GM21528 (cell line): Measurements from ENCODE around the gene ZNF335.
"Not testable (repeated sequence)": the region's sequence is repeated elsewhere in the genome, so short reads cannot be mapped to it uniquely, and the experiment has no call there.

Experiments
- ATAC-seq: cut with Tn5 transposase; IDR thresholded peaks from one replicate; pipeline ENCODE4 v1.9.1; 2021; ENCODE audit warnings: mild to moderate bottlenecking, moderate library complexity; ENCODE audit not compliant: unreplicated experiment, low FRiP score

Gene ZNF335

DNA sequence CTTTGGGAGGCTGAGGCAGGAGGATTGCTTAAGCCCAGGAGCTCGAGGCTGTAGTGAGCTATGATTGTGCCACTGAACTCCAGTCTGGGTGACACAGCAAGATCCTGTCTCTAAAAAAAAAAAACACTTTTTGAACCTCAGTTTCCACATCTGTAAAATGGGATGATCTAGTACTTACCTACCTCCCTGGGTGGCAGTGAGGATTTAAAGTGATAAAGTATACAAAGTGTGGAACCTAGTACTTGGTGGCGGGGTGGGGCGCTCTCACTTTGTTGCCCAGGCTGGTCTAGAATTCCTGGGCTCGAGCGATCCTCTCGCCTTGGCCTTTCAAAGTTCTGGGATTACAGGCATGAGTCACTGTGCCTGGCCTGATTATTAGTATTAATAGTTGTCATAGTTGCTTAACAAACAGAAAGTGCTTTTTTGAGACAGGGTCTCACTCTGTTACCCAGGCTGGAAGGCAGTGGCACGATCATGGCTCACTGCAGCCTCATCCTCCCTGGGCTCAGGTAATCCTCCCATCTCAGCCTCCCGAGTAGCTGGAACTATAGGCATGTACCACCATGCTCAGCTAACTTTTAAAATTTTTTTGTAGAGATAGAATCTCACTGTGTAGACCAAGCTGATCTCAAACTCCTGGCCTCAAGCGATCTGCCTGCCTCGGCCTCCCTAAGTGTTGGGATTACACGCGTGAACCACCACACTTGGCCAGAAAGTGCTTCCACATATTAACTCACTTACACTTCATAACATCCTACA lies 53.0 kb downstream of the ZNF335 start:
- no peak for ATAC-seq

DNA sequence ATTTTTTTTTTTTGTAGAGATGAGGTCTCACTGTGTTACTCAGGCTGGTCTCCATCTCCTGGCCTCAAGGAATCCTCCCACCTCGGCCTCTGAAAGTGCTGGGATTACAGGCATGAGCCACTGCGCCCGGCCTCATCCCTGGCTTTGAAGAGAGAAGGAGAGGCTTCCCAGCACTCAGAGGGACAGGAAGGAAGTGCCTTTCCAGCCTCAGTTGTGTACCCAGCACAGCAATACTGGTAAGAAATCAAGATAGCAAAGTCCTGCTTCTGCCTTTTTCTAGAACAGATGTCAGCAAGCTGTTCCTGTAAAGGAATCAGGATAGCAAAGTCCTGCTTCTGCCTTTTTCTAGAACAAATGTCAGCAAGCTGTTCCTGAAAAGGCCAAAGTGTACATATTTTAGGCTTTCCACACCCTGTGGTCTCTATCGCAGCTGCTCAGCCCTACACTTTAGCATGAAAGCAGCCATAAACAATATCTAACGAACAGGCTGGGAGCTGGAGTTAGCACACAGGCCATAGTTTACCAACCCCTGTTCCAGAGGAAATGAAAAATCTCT lies 53.7 kb downstream of the ZNF335 start:
- ATAC-seq: no peak

DNA sequence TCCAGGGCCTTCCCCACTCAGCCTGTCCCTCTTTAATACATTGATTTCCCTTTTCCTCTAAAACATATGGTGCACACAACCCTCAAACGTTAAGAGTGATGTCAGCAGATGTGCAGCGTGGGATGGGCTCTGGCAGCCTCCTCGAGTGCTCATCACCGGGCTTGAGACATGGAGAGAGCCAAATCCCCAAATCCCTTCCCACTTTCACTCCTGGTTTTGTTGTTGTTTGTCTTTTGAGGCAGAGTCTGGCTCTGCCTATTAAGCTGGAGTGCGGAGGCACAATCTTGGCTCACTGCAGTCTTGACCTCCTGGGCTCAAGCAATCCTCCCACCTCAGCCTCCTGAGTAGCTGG lies 54.2 kb downstream of the ZNF335 start:
- no peak for ATAC-seq

DNA sequence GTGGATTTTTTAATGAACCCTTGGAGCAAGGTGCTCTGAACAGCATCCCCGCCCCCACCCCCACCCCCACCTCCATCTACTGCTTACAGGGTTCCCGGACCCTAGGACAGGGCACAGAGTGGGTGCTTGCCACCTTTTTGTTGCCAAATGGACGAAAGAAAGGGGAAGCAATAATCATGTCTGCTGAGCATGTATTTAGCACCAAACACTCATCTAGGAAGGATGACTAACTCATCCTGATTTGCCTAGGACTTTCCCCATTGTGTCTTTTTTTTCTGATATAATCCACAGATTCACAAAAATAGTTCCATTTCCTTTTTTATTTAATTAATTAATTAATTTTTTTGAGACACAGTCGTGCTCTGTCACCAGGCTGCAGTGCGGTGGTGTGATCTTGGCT lies 58.9 kb downstream of the ZNF335 start:
- no peak for ATAC-seq

DNA sequence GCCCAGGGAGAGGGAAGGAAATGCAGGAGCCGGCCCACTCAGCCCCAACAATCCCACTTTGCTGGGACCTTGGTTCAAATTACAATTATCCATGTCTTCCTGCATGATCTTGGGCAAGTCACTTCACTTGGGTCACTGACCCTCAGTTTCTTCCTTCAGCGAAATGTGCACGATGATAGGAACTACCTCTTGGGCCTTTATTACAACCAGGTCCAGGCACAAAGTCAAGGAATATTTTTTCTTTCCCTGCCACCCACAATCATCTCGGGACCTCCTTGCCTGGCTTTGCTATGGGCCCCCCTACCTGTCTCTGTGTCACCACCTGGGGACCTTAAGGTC lies 59.7 kb downstream of the ZNF335 start:
- ATAC-seq: no peak

DNA sequence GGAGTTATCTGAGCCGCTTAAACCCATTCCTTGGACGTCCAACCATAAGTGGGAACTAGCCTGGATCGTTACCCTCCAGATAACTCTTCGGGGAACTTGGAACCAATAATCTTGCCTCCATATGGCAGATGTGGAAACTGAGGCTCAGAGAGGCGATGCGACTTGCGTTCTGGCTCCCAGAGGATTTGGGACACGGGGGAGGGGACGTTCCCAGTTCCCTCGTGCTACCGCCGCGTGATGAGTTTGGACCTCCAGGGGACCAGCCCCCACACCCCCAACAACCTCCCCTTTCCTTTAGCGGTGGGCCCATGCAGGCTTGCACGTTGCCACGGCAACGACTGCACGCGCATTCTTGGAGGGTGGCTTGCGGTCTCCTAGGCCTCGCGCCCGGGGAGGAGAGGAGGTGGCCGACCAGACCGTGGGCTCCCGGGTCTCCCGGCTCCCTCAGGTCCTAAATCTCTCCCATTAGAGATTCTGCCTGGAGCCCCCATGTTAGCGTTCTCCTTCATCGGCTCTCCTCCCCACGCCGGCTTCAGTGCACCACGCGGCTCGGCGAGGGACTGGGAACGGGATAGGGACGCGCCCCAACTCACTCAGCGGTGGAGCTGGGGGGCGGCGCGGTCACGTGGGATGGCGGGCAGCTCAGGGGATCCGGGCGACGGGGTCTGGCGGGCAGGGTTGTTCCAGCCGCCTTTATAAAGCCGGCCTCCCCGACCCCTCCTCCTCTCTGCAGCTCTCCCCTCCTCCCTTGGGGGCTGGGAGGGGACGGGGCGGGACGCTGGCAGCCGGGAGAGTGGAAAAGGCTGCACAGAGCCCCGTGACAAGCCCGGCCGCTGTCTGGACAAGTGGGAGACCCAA lies 60.3 kb downstream of the ZNF335 start, which contains the start of gene PLTP:
Gene PLTP, minus strand, starts transcription at position 670 of the 858 bp plus-strand sequence. CDS start 703 bp downstream, outside the sequence.
- ATAC-seq: no peak

DNA sequence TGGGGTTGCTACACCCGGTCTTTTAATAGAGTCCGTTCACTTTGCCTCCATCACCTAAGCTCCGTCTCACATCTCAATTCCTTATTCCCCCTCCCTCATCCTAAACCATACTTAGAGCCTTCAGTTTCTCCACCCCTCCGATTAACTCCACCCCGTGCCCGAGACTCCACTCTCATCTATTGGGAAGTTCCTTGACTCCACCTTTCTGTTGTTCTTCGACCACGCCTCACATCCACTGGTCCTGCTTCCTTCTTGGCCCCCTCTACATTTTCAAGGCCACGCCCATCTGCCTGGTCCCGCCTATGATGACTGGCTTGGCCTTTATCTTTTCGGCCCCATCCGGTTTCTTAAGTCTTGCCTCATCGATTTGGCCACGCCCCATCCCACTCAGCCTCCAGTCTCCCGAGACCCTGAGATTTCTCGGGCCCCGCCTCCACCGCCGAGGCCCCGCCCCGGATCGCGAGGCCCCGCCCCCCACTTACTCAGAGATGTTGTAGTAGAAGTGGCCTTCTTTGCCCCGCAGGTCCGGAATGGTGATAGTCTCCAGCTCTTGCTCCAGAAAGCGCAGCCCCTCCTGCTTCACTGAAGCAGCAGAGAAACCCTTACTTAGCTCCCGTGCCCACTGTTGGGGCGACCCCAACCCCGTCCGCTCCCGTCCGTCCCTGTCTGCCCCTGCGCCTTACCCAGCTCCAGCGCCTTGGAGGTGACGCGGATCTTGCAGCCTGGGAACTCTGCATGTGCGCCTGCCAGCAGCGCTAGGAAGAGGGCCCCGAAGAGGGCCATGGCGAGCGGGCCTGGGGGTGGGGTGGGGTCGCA lies 61.1 kb downstream of the ZNF335 start:
- ATAC-seq: peak; percentile 82

DNA sequence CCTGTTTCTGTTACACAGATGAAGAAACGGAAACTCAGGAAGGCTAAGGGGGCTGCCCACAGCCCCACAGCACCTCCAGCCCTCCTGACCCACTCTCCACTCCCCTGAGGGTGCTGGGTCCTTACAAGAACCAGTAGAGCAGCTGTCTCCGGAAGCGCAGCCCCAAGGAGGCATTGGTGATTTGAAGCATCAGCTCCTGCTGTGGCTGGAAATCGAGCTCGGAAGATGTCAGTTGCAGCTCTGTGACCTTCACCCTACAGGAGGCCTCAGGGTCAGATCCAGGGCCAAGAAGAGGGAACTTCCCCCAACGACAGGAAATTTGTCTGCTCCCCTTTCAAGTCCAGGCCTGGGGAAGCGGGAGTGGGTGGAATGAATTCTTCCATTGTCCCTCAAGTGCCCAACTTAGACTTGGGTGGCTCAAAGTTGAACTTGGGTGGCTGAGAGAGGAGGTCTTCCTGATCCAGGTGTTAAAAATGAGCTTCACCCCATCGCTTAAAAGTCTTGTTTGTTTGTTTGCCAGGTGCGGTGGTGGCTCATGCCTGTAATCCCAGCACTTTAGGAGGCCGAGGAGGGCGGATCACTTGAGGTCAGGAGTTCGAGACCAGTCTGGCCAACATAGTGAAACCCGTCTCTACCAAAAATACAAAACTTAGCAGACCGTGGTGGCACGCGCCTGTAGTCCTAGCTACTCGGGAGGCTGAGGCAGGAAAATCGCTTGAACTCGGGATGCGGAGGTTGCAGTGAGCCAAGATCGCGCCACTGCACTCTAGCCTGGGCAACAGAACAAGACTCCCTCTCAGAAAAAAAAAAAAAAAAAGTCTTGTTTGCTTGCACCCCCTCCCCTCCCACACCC lies 62.0 kb downstream of the ZNF335 start:
- ATAC-seq: no peak

DNA sequence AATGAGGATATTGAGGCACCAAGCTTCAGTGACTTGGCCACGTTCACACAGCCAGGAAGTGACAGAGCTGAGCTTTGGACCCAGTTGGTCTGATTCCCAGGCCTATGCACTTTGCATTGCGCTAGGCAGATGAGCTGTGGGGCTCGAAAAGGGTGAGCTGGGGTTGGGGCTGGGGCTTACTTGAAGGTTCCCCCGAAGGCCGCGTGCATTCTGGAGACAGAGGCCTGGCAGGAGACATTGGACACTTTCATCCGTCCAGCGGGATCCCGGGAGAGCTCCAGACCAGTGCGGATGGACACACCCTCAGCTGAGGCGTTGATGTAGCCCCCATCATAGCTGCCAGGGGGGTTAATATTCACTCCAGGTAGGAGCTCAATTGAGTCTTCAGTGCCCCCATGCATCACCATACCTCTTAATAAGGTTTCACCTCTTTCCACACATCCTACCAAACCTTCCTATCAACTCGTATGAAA lies 62.6 kb downstream of the ZNF335 start:
- ATAC-seq: no peak

DNA sequence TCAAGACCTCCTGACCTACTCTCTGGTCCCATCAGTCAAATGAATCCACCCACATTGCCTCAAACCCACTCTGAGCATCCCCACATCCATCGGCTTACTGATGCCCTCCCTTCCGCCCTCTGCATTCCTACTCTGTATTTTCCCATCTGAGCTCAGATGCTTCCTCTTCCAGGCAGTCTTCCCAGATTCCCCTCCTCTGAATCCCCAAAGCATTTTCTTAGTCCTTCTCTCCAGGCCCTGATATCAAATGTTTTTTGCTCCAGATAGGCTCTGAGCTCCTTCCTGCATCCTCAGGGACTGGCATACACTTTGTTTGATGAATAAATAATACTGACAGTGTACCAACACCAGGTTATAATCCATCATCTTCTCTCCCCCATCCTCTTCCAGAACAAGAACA lies 63.9 kb downstream of the ZNF335 start:
- ATAC-seq: no peak

DNA sequence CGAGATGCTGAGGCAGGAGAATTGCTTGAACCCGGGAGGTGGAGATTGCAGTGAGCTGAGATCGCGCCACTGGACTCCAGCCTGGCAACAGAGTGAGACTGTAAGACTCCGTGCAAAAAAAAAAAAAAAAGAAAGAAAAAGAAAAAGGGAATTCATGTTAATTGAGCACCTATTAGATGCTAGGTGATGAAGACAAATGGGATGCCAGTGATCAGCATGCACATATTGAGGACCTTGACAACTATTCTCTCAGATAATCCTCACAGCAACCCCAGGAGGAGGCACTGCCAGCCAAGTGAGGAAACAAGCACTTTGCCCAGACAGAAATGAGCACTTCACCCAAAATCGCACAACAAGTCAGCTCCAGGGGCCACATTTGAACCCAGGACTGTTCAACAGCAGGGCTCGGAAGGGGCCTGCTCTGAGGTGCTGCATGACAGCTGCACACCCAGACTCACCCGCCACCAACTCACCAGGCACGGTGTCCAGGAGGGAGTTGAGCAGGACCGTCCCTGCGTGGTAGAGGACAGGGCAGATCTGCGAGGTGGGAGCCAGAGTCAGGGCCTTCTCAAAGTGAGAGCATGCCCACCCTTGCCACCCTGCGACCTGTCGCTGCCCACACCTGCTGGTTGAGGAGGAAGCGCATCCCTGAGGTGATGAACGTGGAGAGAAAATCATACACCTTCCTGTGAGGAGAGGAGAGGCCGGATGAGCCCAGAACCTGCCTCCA lies 64.6 kb downstream of the ZNF335 start:
- ATAC-seq: no peak

DNA sequence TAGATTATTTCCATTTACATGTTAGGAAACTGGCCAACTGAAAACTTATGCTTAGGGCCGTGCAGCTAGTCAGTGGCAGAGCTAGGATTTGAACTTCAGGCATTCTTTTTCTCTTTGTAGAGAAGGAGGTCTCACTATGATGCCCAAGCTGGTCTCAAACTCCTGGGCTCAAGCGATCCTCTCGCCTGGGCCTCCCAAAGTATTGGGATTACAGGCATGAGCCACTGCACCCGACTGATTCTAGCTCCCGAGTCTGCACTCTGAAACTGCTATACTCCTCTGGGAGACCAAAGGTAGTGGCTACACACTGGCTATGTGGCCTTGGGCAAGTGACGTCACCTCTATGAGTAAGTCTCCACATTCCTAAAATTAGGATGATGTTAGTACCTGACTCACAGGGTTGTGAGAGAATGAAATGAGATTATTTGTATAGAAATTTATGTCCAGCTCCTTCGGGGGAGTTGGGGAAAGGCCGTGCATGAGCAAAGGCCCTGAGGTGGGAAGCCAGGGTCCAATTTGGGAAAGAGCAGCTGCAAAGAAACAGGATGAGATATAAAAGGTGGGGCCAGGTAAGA lies 66.4 kb downstream of the ZNF335 start:
- ATAC-seq: no peak

DNA sequence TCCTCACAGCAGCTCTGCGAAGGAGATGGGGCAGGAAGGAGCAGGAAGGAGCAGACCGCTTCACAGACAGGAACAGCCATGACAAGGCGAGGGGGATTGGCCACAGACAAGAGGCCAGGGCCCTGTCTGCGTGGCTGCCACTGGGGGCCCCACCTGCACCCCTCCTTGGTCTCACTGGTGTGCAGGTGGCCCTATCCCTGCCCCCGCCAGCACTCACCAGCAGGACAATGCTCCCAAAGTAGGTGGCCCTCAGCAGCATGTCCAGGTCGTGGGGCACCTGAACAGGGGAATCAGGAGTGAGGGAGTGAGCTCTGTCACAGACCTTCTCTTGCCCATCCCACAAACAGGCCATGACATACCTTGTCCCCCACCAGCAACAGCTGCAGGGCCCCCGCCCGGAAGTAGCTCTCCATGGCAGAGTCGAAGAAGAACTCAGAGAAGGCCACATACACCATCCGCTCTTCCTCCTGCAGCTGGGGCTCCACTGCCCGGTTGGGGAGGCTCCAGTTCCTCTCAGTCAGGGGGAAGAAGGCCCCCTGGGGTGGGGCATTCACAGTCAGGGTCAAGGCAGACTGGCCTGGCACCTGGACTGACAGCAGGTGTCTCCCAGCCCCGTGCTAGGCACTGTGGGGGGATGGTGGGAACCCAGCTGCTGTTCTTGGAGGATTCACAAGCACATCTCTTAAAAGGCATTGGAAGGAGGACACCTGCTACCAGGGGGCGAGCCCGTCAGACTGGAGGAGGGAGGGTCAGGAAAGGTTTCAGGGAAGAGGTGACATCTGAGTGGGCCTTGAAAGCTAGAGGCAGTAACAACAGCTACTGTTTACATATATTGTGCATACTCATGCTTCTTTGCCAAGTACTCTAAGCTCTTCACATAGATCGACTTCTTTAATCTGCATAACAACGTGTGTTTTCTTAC lies 67.2 kb downstream of the ZNF335 start:
- ATAC-seq: no peak

DNA sequence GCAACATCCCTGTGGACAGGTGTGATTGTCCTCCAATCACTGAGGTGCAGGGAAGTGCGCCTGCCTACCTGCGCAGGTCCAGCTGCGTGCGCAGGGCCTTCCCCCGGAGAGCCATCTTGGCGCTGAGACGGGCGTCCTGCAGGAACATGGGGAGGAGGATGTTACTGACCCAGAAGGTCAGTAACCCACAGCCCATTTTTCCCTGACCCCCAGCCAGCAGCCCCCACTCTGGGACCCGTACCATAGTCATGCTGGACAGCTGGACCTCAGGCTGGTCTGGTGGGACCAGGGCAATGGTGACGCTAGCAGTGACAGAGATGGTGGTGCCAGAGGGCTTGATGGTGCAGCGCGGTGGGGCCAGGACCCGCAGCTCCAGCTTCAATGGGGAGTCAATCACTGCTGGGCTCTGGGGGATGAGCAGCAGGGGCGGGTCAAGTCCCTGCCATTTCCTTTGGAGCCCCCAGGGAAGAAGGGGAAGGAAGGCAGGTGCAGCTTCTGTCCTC lies 69.8 kb downstream of the ZNF335 start:
- no peak for ATAC-seq

DNA sequence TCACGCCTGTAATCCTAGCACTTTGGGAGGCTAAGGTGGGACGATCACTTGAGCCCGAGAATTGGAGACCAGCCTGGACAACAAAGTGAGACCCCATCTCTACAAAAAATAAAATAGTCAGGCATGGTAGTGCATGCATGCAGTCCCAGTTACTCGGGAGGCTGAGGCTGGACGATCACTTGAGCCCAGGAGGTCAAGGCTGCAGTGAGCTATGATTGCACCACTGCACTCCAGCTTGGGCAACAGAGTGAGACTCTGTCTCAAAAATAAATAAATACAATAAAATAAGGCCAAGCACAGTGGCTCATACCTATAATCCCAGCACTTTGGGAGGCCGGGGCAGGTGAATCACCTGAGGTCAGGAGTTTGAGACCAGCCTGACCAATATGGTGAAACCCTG lies 70.7 kb downstream of the ZNF335 start:
- not testable (repeated sequence) for ATAC-seq

DNA sequence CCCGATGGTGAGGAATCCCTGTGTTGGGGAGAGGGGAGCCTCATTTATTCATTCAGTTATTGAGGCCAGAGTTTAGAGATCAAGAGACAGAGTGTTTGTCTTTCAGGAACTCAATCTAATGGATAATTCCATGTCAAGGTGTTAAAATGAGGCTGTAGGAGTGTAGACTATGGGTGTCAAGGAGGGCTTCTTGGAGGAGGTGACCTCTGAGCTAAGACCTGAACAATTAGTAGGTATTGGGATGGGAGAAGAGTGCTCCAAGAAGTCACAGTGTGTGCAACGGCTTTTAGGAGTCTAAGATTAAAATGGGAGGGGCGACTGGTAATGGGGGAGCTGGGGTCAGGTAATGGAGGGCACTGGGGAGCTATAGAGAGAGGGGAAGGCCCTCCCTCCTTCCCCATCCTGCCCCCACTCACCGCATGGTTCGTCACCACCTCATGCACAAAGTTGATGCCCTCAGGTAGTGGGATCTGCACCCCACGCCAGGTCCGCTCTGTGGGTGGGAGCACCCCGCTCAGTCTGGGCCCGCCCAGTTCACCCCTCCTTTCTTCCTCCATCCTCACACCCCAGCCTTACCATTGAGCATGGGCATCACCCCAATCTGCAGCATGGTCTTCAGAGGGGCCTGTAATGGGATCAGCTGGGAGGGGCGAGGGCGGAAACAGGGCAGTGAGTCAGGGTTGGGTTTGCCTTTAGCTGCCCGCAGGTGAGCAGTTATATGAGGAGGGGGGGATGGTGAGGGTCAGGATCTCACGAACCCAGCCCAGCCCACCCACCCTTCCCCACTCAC lies 72.8 kb downstream of the ZNF335 start:
- no peak for ATAC-seq
